Tibial artery (tissue), 4 donors: ENCODE results near the gene RNF222.
"Not testable (repeated sequence)": the region's sequence is repeated elsewhere in the genome, so short reads cannot be mapped to it uniquely, and the experiment has no call there.

Experiments
- DNase-seq, 2 donors: peaks; one replicate each; pipeline ENCODE4 v3.0.0-alpha.2; 2019
- H3K27ac ChIP-seq, 2 donors: fragments of 200-600 bp; sonication (generic) in 1 of 2; 1 replicate in 1 of 2; 2 replicates in 1 of 2; pipeline ENCODE4 v1.5.1; 2018 to 2019; ENCODE audit warnings: mild to moderate bottlenecking in 1 of 2
- H3K27me3 ChIP-seq, 2 donors: fragments of 200-600 bp; sonication (generic) in 1 of 2; one replicate each; pipeline versions ENCODE4 v1.5.1 to v1.6.0; 2016 to 2019
- H3K36me3 ChIP-seq, 3 donors: fragments of 200-600 bp; sonication (generic) in 2 of 3; one replicate each; pipeline ENCODE4 v1.5.1; 2016 to 2019; ENCODE audit warnings: mild to moderate bottlenecking in 2 of 3
- H3K4me1 ChIP-seq, 4 donors: fragments of 200-600 bp; sonication (generic) in 2 of 4; 1 replicate in 3 of 4; 2 replicates in 1 of 4; pipeline ENCODE4 v1.5.1; 2016 to 2019
- H3K4me3 ChIP-seq, 2 donors: fragments of 200-600 bp; sonication (generic) in 1 of 2; 1 replicate in 1 of 2; 2 replicates in 1 of 2; pipeline ENCODE4 v1.5.1; 2018 to 2019; ENCODE audit warnings: mild to moderate bottlenecking in 2 of 2
- H3K9me3 ChIP-seq, 3 donors: fragments of 200-600 bp; sonication (generic) in 1 of 3; one replicate each; pipeline ENCODE4 v1.5.1; 2016 to 2019
- intact Hi-C: fragments of 100-400 bp; cut with DNase I; formaldehyde crosslinking; loops from one replicate; pipeline ENCODE4 v1.15.0; 2023; ENCODE audit warnings: low total_unique reads
- TF ChIP-seq, protein P1 (sequence below), 2 experiments: fragments of 200-600 bp in 1 of 2; fragments of 450-650 bp in 1 of 2; IDR thresholded peaks; one replicate each; pipeline ENCODE4 v1.5.1; 2017 to 2019; ENCODE audit warnings: antibody characterized with exemption in 2 of 2, mild to moderate bottlenecking in 1 of 2, moderate library complexity in 1 of 2

Gene RNF222

DNA sequence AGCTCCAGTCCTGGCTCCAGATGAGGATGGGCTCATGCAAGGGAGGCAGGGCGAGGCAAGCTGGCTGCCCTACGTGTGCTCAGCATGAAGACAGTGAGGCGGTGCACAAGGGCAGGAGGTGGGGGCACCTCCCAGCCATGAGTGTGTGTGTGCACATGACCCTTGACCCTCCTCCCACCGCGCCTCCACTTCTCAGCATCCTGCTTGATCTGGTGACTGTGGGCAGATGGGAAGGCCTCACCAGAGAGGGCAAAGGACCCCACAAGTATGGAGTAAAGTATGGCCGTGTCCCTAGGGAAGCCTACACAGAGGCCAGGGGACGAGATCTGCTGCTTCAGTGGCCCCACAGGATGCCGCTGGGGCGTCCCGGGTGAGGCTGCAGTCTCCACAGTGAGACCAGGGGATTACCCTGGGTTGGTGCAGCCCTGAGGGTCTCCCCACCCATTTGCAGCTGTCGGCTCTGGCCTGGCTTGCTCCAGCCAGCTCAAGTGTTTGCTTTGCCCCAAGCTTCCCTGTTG lies 7.9 kb upstream of the RNF222 start:
- peak in 1 of 2 donors; percentile 49 for DNase-seq
- Histone ChIP-seq H3K9me3 (no peaks in the 10 kb centered on the region), H3K36me3 (no peaks in the 10 kb centered on the region), H3K27me3 (peaks cover 0 to 13% of the 10 kb centered on the region in 2 donors), H3K4me3 (no peak overlapping the region), H3K27ac (no peak overlapping the region), H3K4me1 (peaks cover 0 to 5% (median 1%) of the 10 kb centered on the region in 4 donors)
- TF ChIP-seq, protein P1, sequence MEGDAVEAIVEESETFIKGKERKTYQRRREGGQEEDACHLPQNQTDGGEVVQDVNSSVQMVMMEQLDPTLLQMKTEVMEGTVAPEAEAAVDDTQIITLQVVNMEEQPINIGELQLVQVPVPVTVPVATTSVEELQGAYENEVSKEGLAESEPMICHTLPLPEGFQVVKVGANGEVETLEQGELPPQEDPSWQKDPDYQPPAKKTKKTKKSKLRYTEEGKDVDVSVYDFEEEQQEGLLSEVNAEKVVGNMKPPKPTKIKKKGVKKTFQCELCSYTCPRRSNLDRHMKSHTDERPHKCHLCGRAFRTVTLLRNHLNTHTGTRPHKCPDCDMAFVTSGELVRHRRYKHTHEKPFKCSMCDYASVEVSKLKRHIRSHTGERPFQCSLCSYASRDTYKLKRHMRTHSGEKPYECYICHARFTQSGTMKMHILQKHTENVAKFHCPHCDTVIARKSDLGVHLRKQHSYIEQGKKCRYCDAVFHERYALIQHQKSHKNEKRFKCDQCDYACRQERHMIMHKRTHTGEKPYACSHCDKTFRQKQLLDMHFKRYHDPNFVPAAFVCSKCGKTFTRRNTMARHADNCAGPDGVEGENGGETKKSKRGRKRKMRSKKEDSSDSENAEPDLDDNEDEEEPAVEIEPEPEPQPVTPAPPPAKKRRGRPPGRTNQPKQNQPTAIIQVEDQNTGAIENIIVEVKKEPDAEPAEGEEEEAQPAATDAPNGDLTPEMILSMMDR (IDR thresholded peaks at IDR 0.05): no peak
- intact Hi-C loops: no loop called here

GRCh38 chr17:8402921-8403536 lies 5.4 kb upstream of the RNF222 start:
- no peak for DNase-seq
- Histone ChIP-seq H3K36me3 (no peaks in the 10 kb centered on the region), H3K4me3 (no peak overlapping the region), H3K4me1 (no peaks in the 10 kb centered on the region), H3K27me3 (peaks cover 0 to 24% of the 10 kb centered on the region in 2 donors), H3K27ac (no peak overlapping the region), H3K9me3 (no peaks in the 10 kb centered on the region)
- intact Hi-C loops: no loop called here
- TF ChIP-seq, protein P1 (IDR thresholded peaks at IDR 0.05): no peak

GRCh38 chr17:8401107-8401506 lies 3.5 kb upstream of the RNF222 start:
- intact Hi-C loops: no loop called here
- H3K27me3 ChIP-seq: peaks cover 0 to 43% of the 10 kb centered on the region in 2 donors
- no peaks in the 10 kb centered on the region for H3K36me3 ChIP-seq
- no peak for DNase-seq
- TF ChIP-seq, protein P1 (IDR thresholded peaks at IDR 0.05): no peak
- no peaks in the 10 kb centered on the region for H3K4me1 ChIP-seq
- H3K4me3 ChIP-seq: no peak overlapping the region
- H3K9me3 ChIP-seq: no peaks in the 10 kb centered on the region
- no peak overlapping the region for H3K27ac ChIP-seq

DNA sequence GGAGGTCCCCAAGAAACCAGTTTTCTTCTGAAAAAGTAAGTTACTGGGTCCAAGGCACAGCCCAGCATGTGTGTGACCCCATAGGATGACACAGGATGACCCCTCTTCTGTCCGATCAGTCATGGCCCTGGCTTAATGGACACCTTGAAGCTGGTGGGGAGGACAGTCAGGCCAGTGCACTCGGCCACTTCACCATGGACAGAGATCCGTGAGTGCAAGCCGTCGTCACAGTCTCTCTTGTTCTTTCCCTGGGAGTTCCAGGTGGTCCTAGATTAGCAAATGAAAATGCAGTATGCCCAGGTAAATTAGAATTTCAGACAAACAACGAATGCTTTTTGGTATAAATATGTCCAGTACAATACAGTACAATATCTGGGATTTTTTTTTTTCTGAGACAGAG lies 1.4 kb upstream of the RNF222 start:
- Histone ChIP-seq H3K9me3 (no peaks in the 10 kb centered on the region), H3K27me3 (peaks cover 0 to 46% of the 10 kb centered on the region in 2 donors), H3K36me3 (no peaks in the 10 kb centered on the region), H3K4me1 (no peaks in the 10 kb centered on the region), H3K4me3 (no peak overlapping the region), H3K27ac (no peak overlapping the region)
- intact Hi-C loops: no loop called here
- TF ChIP-seq, protein P1 (IDR thresholded peaks at IDR 0.05): no peak
- DNase-seq: no peak

- H3K27me3 ChIP-seq: peaks cover 0 to 48% of the 10 kb centered on the region in 2 donors
- H3K36me3 ChIP-seq, H3K27ac ChIP-seq, intact Hi-C loops, H3K4me1 ChIP-seq, H3K4me3 ChIP-seq, DNase-seq, H3K9me3 ChIP-seq: not testable (repeated sequence)
Measured at GRCh38 chr17:8394497-8394896, 3.1 kb downstream of the RNF222 start.

GRCh38 chr17:8393470-8394231 lies 4.0 kb downstream of the RNF222 start:
- DNase-seq: peak in 1 of 2 donors; percentile 24
- TF ChIP-seq, protein P1 (IDR thresholded peaks at IDR 0.05): no peak
- no peak overlapping the region for H3K4me3 ChIP-seq
- H3K27ac ChIP-seq: no peak overlapping the region
- no peaks in the 10 kb centered on the region for H3K4me1 ChIP-seq
- H3K36me3 ChIP-seq: no peaks in the 10 kb centered on the region
- no peaks in the 10 kb centered on the region for H3K9me3 ChIP-seq
- intact Hi-C loops: no loop called here
- H3K27me3 ChIP-seq: peaks cover 0 to 45% of the 10 kb centered on the region in 2 donors
